ENCODE measurements around the gene DPYD.

Gene DPYD

GRCh38 chr1:97844552-97845089, 76.2 kb downstream of the DPYD start:
- no CpG with 5 or more reads among the region's 5 CpGs for WGBS (ENCODE audit: insufficient coverage, insufficient read length)
- Histone ChIP-seq H3K9me3 (ENCODE audit: control insufficient read depth, insufficient read depth, low read length) (no peaks in the 10 kb centered on the region; the same call in 1 of the 2 replicates), H3K4me3 (ENCODE audit: low read length) (no peak overlapping the region), H3K27me3 (ENCODE audit: control insufficient read depth, insufficient read depth, low read length) (no peaks in the 10 kb centered on the region), H3K4me1 (ENCODE audit: control insufficient read depth, insufficient read depth, low read length) (no peaks in the 10 kb centered on the region), H3K27ac (ENCODE audit: low read length) (no peak overlapping the region), H3K36me3 (ENCODE audit: control insufficient read depth, insufficient read depth, low read length) (no peaks in the 10 kb centered on the region; the same call in 1 of the 2 replicates)
- no peak for DNase-seq (ENCODE audit: low read depth, low spot score)

GRCh38 chr1:97841338-97841737, 79.5 kb downstream of the DPYD start:
- Histone ChIP-seq H3K27me3 (ENCODE audit: control insufficient read depth, insufficient read depth, low read length) (no peaks in the 10 kb centered on the region), H3K4me1 (ENCODE audit: control insufficient read depth, insufficient read depth, low read length) (no peaks in the 10 kb centered on the region), H3K4me3 (ENCODE audit: low read length) (no peak overlapping the region), H3K36me3 (ENCODE audit: control insufficient read depth, insufficient read depth, low read length) (no peaks in the 10 kb centered on the region; the same call in 1 of the 2 replicates), H3K27ac (ENCODE audit: low read length) (no peak overlapping the region), H3K9me3 (ENCODE audit: control insufficient read depth, insufficient read depth, low read length) (no peaks in the 10 kb centered on the region; the same call in 1 of the 2 replicates)
- no CpG with 5 or more reads among the region's 1 CpG for WGBS (ENCODE audit: insufficient coverage, insufficient read length)
- DNase-seq (ENCODE audit: low read depth, low spot score) = no peak

GRCh38 chr1:97837161-97837560, 83.7 kb downstream of the DPYD start:
- Histone ChIP-seq H3K36me3 (ENCODE audit: control insufficient read depth, insufficient read depth, low read length) (no peaks in the 10 kb centered on the region), H3K27me3 (ENCODE audit: control insufficient read depth, insufficient read depth, low read length) (no peaks in the 10 kb centered on the region), H3K4me3 (ENCODE audit: low read length) (no peak overlapping the region), H3K27ac (ENCODE audit: low read length) (no peak overlapping the region), H3K9me3 (ENCODE audit: control insufficient read depth, insufficient read depth, low read length) (no peaks in the 10 kb centered on the region), H3K4me1 (ENCODE audit: control insufficient read depth, insufficient read depth, low read length) (no peaks in the 10 kb centered on the region)
- DNase-seq (ENCODE audit: low read depth, low spot score) = no peak
- no CpG with 5 or more reads among the region's 1 CpG for WGBS (ENCODE audit: insufficient coverage, insufficient read length)

GRCh38 chr1:97834899-97835298, 85.9 kb downstream of the DPYD start:
- no peak for DNase-seq (ENCODE audit: low read depth, low spot score)
- Histone ChIP-seq H3K4me1 (ENCODE audit: control insufficient read depth, insufficient read depth, low read length) (no peaks in the 10 kb centered on the region), H3K27ac (ENCODE audit: low read length) (no peak overlapping the region), H3K36me3 (ENCODE audit: control insufficient read depth, insufficient read depth, low read length) (no peaks in the 10 kb centered on the region), H3K9me3 (ENCODE audit: control insufficient read depth, insufficient read depth, low read length) (no peaks in the 10 kb centered on the region), H3K27me3 (ENCODE audit: control insufficient read depth, insufficient read depth, low read length) (no peaks in the 10 kb centered on the region), H3K4me3 (ENCODE audit: low read length) (no peak overlapping the region)

- Histone ChIP-seq H3K4me1 (ENCODE audit: control insufficient read depth, insufficient read depth, low read length) (no peaks in the 10 kb centered on the region), H3K27ac (ENCODE audit: low read length) (no peak overlapping the region), H3K4me3 (ENCODE audit: low read length) (no peak overlapping the region), H3K27me3 (ENCODE audit: control insufficient read depth, insufficient read depth, low read length) (no peaks in the 10 kb centered on the region), H3K36me3 (ENCODE audit: control insufficient read depth, insufficient read depth, low read length) (no peaks in the 10 kb centered on the region), H3K9me3 (ENCODE audit: control insufficient read depth, insufficient read depth, low read length) (no peaks in the 10 kb centered on the region)
- no CpG with 5 or more reads among the region's 2 CpGs for WGBS (ENCODE audit: insufficient coverage, insufficient read length)
- DNase-seq (ENCODE audit: low read depth, low spot score) = no peak
Observed at GRCh38 chr1:97833881-97834280, 87.0 kb downstream of the DPYD start.

GRCh38 chr1:97832481-97832880, 88.4 kb downstream of the DPYD start:
- Histone ChIP-seq H3K9me3 (ENCODE audit: control insufficient read depth, insufficient read depth, low read length) (no peaks in the 10 kb centered on the region), H3K4me3 (ENCODE audit: low read length) (no peak overlapping the region), H3K36me3 (ENCODE audit: control insufficient read depth, insufficient read depth, low read length) (no peaks in the 10 kb centered on the region), H3K4me1 (ENCODE audit: control insufficient read depth, insufficient read depth, low read length) (no peaks in the 10 kb centered on the region), H3K27me3 (ENCODE audit: control insufficient read depth, insufficient read depth, low read length) (no peaks in the 10 kb centered on the region), H3K27ac (ENCODE audit: low read length) (no peak overlapping the region)
- DNase-seq (ENCODE audit: low read depth, low spot score) = no peak
- no CpG with 5 or more reads among the region's 1 CpG for WGBS (ENCODE audit: insufficient coverage, insufficient read length)

- no peaks in the 10 kb centered on the region for H3K4me1 ChIP-seq (ENCODE audit: control insufficient read depth, insufficient read depth, low read length)
- no peak overlapping the region for H3K27ac ChIP-seq (ENCODE audit: low read length)
- DNase-seq (ENCODE audit: low read depth, low spot score) = no peak
- WGBS (ENCODE audit: insufficient coverage, insufficient read length) = no CpG with 5 or more reads among the region's 3 CpGs
- no peaks in the 10 kb centered on the region for H3K9me3 ChIP-seq (ENCODE audit: control insufficient read depth, insufficient read depth, low read length)
- H3K36me3 ChIP-seq (ENCODE audit: control insufficient read depth, insufficient read depth, low read length) = no peaks in the 10 kb centered on the region
- H3K27me3 ChIP-seq (ENCODE audit: control insufficient read depth, insufficient read depth, low read length) = no peaks in the 10 kb centered on the region
- no peak overlapping the region for H3K4me3 ChIP-seq (ENCODE audit: low read length)
Observed at GRCh38 chr1:97827887-97828286, 92.9 kb downstream of the DPYD start.

- no peak for DNase-seq (ENCODE audit: low read depth, low spot score)
- no peaks in the 10 kb centered on the region for H3K27me3 ChIP-seq (ENCODE audit: control insufficient read depth, insufficient read depth, low read length)
- H3K27ac ChIP-seq (ENCODE audit: low read length) = no peak overlapping the region
Observed at GRCh38 chr1:97826820-97827219, 94.0 kb downstream of the DPYD start.

GRCh38 chr1:97824624-97825023, 96.2 kb downstream of the DPYD start:
- no peaks in the 10 kb centered on the region for H3K9me3 ChIP-seq (ENCODE audit: control insufficient read depth, insufficient read depth, low read length)
- WGBS (ENCODE audit: insufficient coverage, insufficient read length) = 100% methylated on average over 1 of the region's 5 CpGs
- no peak for DNase-seq (ENCODE audit: low read depth, low spot score)
- no peak overlapping the region for H3K27ac ChIP-seq (ENCODE audit: low read length)
- H3K36me3 ChIP-seq (ENCODE audit: control insufficient read depth, insufficient read depth, low read length) = no peaks in the 10 kb centered on the region
- no peaks in the 10 kb centered on the region for H3K27me3 ChIP-seq (ENCODE audit: control insufficient read depth, insufficient read depth, low read length)
- H3K4me1 ChIP-seq (ENCODE audit: control insufficient read depth, insufficient read depth, low read length) = no peaks in the 10 kb centered on the region
- H3K4me3 ChIP-seq (ENCODE audit: low read length) = no peak overlapping the region

More at GRCh38 chr1:97826820-97827219, 94.0 kb downstream of the DPYD start:
- no peaks in the 10 kb centered on the region for H3K4me1 ChIP-seq (ENCODE audit: control insufficient read depth, insufficient read depth, low read length)
- no peaks in the 10 kb centered on the region for H3K9me3 ChIP-seq (ENCODE audit: control insufficient read depth, insufficient read depth, low read length)
- no peak overlapping the region for H3K4me3 ChIP-seq (ENCODE audit: low read length)
- H3K36me3 ChIP-seq (ENCODE audit: control insufficient read depth, insufficient read depth, low read length) = no peaks in the 10 kb centered on the region

GRCh38 chr1:97824200-97824599, 96.6 kb downstream of the DPYD start:
- no CpG with 5 or more reads among the region's 2 CpGs for WGBS (ENCODE audit: insufficient coverage, insufficient read length)

GRCh38 chr1:97820470-97821188, 100.2 kb downstream of the DPYD start:
- Histone ChIP-seq H3K9me3 (ENCODE audit: control insufficient read depth, insufficient read depth, low read length) (no peaks in the 10 kb centered on the region), H3K27me3 (ENCODE audit: control insufficient read depth, insufficient read depth, low read length) (no peaks in the 10 kb centered on the region), H3K27ac (ENCODE audit: low read length) (no peak overlapping the region), H3K4me3 (ENCODE audit: low read length) (no peak overlapping the region), H3K4me1 (ENCODE audit: control insufficient read depth, insufficient read depth, low read length) (no peaks in the 10 kb centered on the region), H3K36me3 (ENCODE audit: control insufficient read depth, insufficient read depth, low read length) (no peaks in the 10 kb centered on the region)
- peak; percentile 2 for DNase-seq (ENCODE audit: low read depth, low spot score)
- WGBS (ENCODE audit: insufficient coverage, insufficient read length) = no CpG with 5 or more reads among the region's 6 CpGs

More at GRCh38 chr1:97824200-97824599, 96.6 kb downstream of the DPYD start:
- no peak for DNase-seq (ENCODE audit: low read depth, low spot score)
- H3K4me1 ChIP-seq (ENCODE audit: control insufficient read depth, insufficient read depth, low read length) = no peaks in the 10 kb centered on the region
- H3K36me3 ChIP-seq (ENCODE audit: control insufficient read depth, insufficient read depth, low read length) = no peaks in the 10 kb centered on the region
- no peaks in the 10 kb centered on the region for H3K27me3 ChIP-seq (ENCODE audit: control insufficient read depth, insufficient read depth, low read length)
- no peaks in the 10 kb centered on the region for H3K9me3 ChIP-seq (ENCODE audit: control insufficient read depth, insufficient read depth, low read length)
- H3K4me3 ChIP-seq (ENCODE audit: low read length) = no peak overlapping the region
- H3K27ac ChIP-seq (ENCODE audit: low read length) = no peak overlapping the region
